Central memory CD4-positive, alpha-beta T cell (primary cell): ENCODE measurements around the gene PRDM16.

Experiments
- DNase-seq: peaks from one replicate; pipeline ENCODE4 v3.0.0; 2022

PRDM16 gene

GRCh38 chr1:3469104-3469848 is 400.3 kb downstream of the PRDM16 start:
- no peak for DNase-seq

- no peak for DNase-seq
These were observed 401.0 kb downstream of the PRDM16 start for GRCh38 chr1:3469849-3470649.

GRCh38 chr1:3470650-3471355 is 401.8 kb downstream of the PRDM16 start:
- no peak for DNase-seq

GRCh38 chr1:3471356-3472087 is 402.5 kb downstream of the PRDM16 start:
- DNase-seq = no peak

- no peak for DNase-seq
These were observed 403.3 kb downstream of the PRDM16 start for GRCh38 chr1:3472088-3472850.

- DNase-seq = no peak
These were observed 403.9 kb downstream of the PRDM16 start for GRCh38 chr1:3472906-3473305.

- DNase-seq = no peak
These were observed 404.4 kb downstream of the PRDM16 start for GRCh38 chr1:3473381-3473844.

GRCh38 chr1:3474016-3474415 is 405.0 kb downstream of the PRDM16 start:
- DNase-seq = no peak

GRCh38 chr1:3474421-3474820 is 405.4 kb downstream of the PRDM16 start:
- DNase-seq = no peak

- DNase-seq = no peak
These were observed 407.0 kb downstream of the PRDM16 start for GRCh38 chr1:3475839-3476573.

GRCh38 chr1:3476666-3477065 is 407.7 kb downstream of the PRDM16 start:
- DNase-seq = no peak

GRCh38 chr1:3477241-3477995 is 408.4 kb downstream of the PRDM16 start:
- DNase-seq = no peak

- DNase-seq = no peak
These were observed 409.2 kb downstream of the PRDM16 start for GRCh38 chr1:3478187-3478586.

- DNase-seq = no peak
These were observed 410.7 kb downstream of the PRDM16 start for GRCh38 chr1:3479511-3480368.

- DNase-seq = no peak
These were observed 411.3 kb downstream of the PRDM16 start for GRCh38 chr1:3480369-3480719.

GRCh38 chr1:3481046-3481445 is 412.0 kb downstream of the PRDM16 start:
- no peak for DNase-seq

- no peak for DNase-seq
These were observed 412.9 kb downstream of the PRDM16 start for GRCh38 chr1:3481836-3482375.

GRCh38 chr1:3482378-3482849 is 413.4 kb downstream of the PRDM16 start:
- DNase-seq = no peak

GRCh38 chr1:3483380-3483779 is 414.4 kb downstream of the PRDM16 start:
- no peak for DNase-seq
